ENCODE results near the gene ABCC1. TPM values are rescaled to one million over a fixed set of nuclear protein-coding genes. Genes with fewer than 3 reads are reported as not detected.

Gene ABCC1
- total RNA-seq, 2 donors from 2014 or later: 22.0 to 22.2 TPM

DNA sequence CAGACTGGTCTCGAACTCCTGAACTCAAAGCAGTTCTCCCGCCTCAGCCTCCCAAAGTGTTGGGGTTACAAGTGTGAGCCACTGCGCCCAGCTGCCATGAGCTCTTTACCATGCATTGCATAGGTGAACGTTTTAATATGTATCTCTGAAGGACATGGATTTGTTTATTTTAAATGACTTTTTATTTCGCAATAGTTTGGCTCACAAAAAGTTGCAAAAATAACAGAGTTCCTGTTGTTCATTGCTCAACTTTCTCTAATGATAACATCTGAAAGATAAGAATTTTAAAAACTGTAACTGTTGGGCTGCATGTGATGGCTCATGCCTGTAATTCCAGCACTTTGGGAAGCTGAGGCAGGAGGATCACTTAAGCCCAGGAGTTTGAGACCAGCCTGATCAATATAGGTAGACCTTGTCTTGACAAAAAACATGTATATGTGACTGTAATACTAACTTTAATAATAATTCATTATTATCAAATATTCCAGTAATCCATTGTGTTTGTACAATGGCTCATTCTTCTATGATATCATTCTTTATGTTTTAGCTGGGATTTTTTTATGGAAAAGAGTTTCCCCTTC, 80.1 kb downstream of the ABCC1 start:
- H3K4me1 ChIP-seq: no peaks in the 10 kb centered on the region
- no peaks in the 10 kb centered on the region for H3K36me3 ChIP-seq
- H3K9me3 ChIP-seq: no peaks in the 10 kb centered on the region
- no peaks in the 10 kb centered on the region for H3K27me3 ChIP-seq
- TF ChIP-seq, protein P1, sequence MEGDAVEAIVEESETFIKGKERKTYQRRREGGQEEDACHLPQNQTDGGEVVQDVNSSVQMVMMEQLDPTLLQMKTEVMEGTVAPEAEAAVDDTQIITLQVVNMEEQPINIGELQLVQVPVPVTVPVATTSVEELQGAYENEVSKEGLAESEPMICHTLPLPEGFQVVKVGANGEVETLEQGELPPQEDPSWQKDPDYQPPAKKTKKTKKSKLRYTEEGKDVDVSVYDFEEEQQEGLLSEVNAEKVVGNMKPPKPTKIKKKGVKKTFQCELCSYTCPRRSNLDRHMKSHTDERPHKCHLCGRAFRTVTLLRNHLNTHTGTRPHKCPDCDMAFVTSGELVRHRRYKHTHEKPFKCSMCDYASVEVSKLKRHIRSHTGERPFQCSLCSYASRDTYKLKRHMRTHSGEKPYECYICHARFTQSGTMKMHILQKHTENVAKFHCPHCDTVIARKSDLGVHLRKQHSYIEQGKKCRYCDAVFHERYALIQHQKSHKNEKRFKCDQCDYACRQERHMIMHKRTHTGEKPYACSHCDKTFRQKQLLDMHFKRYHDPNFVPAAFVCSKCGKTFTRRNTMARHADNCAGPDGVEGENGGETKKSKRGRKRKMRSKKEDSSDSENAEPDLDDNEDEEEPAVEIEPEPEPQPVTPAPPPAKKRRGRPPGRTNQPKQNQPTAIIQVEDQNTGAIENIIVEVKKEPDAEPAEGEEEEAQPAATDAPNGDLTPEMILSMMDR (IDR thresholded peaks at IDR 0.05): no peak
- H3K9ac ChIP-seq (ENCODE audit: low read depth in 2 of 2, low read length in 2 of 2): no peak overlapping the region
- H3K4me3 ChIP-seq: no peak overlapping the region
- no peak for DNase-seq
- H3K27ac ChIP-seq: no peak overlapping the region
- intact Hi-C loops (cut with DNase I): no loop called here

DNA sequence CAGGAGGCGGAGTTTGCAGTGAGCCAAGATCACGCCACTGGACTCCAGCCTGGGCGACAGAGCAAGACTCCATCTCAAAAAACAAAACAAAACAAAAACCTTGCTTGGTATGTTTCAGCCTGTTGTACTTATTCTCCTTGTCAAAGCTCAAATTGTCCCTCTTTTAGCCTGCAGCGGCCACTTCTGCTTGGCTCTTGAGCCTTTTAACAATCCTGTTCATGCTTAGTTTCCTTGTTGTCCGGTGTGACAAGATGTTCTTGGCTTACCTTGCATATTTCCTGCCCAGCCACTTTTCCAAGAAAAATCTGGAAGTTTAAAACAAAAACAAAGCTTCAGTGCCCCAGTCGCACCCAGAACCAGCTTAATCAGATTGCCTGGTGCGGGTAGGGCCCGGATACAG, 81.0 kb downstream of the ABCC1 start:
- intact Hi-C loops (cut with DNase I): no loop called here
- no peaks in the 10 kb centered on the region for H3K9me3 ChIP-seq
- H3K4me1 ChIP-seq: no peaks in the 10 kb centered on the region
- H3K4me3 ChIP-seq: no peak overlapping the region
- no peaks in the 10 kb centered on the region for H3K27me3 ChIP-seq
- H3K9ac ChIP-seq (ENCODE audit: low read depth in 2 of 2, low read length in 2 of 2): no peak overlapping the region
- TF ChIP-seq, protein P1 (IDR thresholded peaks at IDR 0.05): no peak
- DNase-seq: no peak
- no peaks in the 10 kb centered on the region for H3K36me3 ChIP-seq
- H3K27ac ChIP-seq: no peak overlapping the region

DNA sequence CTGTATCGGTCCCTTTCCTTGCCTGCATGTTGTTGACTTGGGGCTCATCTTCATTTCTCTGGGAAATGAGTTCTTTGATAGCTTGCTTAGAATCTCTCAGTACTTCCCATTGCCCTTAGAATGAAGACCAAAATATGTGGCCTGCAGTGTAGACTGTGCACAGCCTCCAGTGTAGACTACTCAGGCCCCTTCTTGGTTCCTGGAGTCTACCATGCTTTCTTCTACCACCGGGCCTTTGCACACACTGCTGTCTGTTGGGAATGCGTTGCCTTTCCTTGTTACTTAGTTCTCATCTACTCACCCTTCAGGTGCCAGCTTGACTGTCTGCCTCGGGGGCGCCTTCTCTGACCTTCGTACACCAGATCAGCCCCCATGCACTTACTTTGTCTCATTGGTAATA, 82.0 kb downstream of the ABCC1 start:
- DNase-seq: no peak
- TF ChIP-seq, protein P1 (IDR thresholded peaks at IDR 0.05): no peak
- Histone ChIP-seq H3K4me3 (no peak overlapping the region), H3K36me3 (peaks cover under 1% of the 10 kb centered on the region), H3K4me1 (no peaks in the 10 kb centered on the region), H3K27ac (no peak overlapping the region), H3K27me3 (no peaks in the 10 kb centered on the region), H3K9me3 (no peaks in the 10 kb centered on the region), H3K9ac (ENCODE audit: low read depth in 2 of 2, low read length in 2 of 2) (no peak overlapping the region)
- intact Hi-C loops (cut with DNase I): no loop called here

DNA sequence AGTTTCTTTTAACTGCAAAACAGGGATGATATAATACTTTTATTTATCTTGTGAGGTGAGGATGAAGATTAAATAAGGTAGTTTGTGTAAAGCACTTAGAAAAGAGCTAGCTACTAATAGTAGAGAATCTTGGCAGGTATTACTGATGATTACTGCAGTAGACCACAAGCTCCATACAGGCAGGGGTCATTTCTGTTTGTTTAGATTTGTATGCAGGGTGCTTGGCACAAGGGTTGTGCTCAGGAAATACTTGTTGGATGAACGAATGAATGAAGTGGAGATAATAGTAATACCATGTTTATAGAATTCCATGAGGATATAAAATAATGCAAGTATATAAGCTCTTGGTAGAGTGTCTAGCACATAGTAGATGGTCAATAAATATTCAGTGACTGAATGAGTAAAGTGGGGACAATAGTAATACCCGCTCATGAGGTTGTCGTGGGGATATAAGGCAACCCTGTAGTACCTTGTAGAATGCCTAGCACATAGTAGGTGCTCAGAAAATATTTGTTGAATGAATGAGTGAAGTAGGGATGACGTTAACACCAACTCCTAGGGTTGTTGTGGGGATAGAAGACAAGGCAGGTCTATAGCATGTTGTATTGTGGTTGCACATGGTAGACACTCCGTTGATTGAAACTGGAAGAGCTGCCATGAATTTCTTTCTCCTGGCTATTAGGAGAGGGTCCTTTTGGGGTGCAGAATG, 83.0 kb downstream of the ABCC1 start:
- Histone ChIP-seq H3K27me3 (no peaks in the 10 kb centered on the region), H3K9ac (ENCODE audit: low read depth in 2 of 2, low read length in 2 of 2) (no peak overlapping the region), H3K4me1 (no peaks in the 10 kb centered on the region), H3K9me3 (no peaks in the 10 kb centered on the region), H3K36me3 (peaks cover 6% of the 10 kb centered on the region), H3K27ac (no peak overlapping the region), H3K4me3 (no peak overlapping the region)
- DNase-seq: no peak
- TF ChIP-seq, protein P1 (IDR thresholded peaks at IDR 0.05): no peak
- intact Hi-C loops (cut with DNase I): no loop called here

DNA sequence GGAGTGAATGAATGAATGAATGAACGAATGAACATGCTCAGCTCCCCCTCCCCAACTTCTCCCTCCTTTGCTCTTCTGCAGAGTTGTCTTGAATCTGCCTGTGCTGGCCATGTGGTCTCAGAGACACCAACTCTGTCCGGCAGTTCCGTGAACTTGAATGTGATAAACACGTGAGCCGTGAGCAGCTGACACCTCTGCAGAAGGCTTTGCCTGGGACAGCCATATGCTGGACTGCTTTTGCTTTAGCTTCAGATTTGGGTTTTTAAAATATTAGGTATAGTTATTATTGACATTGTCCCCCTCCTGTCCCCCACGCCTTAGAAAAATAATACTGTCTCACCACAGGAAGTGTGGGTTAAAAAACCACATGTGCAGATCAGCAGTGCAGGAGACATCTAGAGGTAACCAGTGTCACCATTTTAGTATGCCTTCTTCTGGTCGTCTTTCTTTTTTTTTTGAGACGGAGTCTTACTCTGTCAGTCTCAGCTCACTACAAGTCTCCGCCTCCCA, 83.8 kb downstream of the ABCC1 start:
- Histone ChIP-seq H3K27me3 (no peaks in the 10 kb centered on the region), H3K9me3 (no peaks in the 10 kb centered on the region), H3K27ac (no peak overlapping the region), H3K4me3 (no peak overlapping the region), H3K9ac (ENCODE audit: low read depth in 2 of 2, low read length in 2 of 2) (no peak overlapping the region), H3K4me1 (no peaks in the 10 kb centered on the region), H3K36me3 (peaks cover 6% of the 10 kb centered on the region)
- DNase-seq: no peak
- intact Hi-C loops (cut with DNase I): no loop called here
- TF ChIP-seq, protein P1 (IDR thresholded peaks at IDR 0.05): no peak

Measured in colonic mucosa (tissue), 4 donors.